Lung (tissue), 12 donors: Measurements from ENCODE around the gene TACR2. TPM values are rescaled to one million over a fixed set of nuclear protein-coding genes. Genes with fewer than 3 reads are reported as not detected.

Experiments used
- ATAC-seq: fragments of 200-7000 bp; cut with Tn5 transposase; one replicate; pipeline ENCODE4 v1.9.1; 2020; ENCODE audit warnings: moderate number of reproducible peaks; ENCODE audit not compliant: insufficient read depth, low FRiP score
- DNase-seq, 3 donors: peaks; one replicate each; pipeline ENCODE4 v3.0.0-alpha.2; 2013 to 2017
- H3K27ac ChIP-seq, 2 donors: one replicate each; pipeline ENCODE4 v1.5.1; 2013; ENCODE audit warnings: mild to moderate bottlenecking in 2 of 2, moderate library complexity in 2 of 2, control low read depth in 1 of 2, inconsistent platforms in 1 of 2, low read depth in 1 of 2, low read length in 1 of 2
- H3K27me3 ChIP-seq, 3 donors: one replicate each; pipeline ENCODE4 v1.5.1; 2013; ENCODE audit warnings: low read length in 2 of 3; ENCODE audit not compliant: control insufficient read depth in 3 of 3, insufficient read depth in 3 of 3
- H3K36me3 ChIP-seq, 4 donors: one replicate each; pipeline ENCODE4 v1.5.1; 2013; ENCODE audit warnings: low read length in 4 of 4, mild to moderate bottlenecking in 1 of 4, moderate library complexity in 1 of 4; ENCODE audit not compliant: control insufficient read depth in 4 of 4, insufficient read depth in 4 of 4
- H3K4me1 ChIP-seq, 5 donors: one replicate each; pipeline ENCODE4 v1.5.1; 2013; ENCODE audit warnings: low read length in 5 of 5, mild to moderate bottlenecking in 2 of 5, moderate library complexity in 1 of 5; ENCODE audit not compliant: control insufficient read depth in 5 of 5, insufficient read depth in 5 of 5
- H3K4me3 ChIP-seq: one replicate; pipeline ENCODE4 v1.5.1; 2013; ENCODE audit warnings: mild to moderate bottlenecking, control low read depth, moderate library complexity
- H3K9ac ChIP-seq, 2 donors: one replicate each; pipeline ENCODE4 v1.5.1; 2013; ENCODE audit warnings: low read length in 2 of 2, control low read depth in 1 of 2; ENCODE audit not compliant: insufficient read depth in 1 of 2
- H3K9me3 ChIP-seq, 4 donors: one replicate each; pipeline ENCODE4 v1.5.1; 2013; ENCODE audit warnings: low read length in 3 of 4, mild to moderate bottlenecking in 1 of 4, moderate library complexity in 1 of 4; ENCODE audit not compliant: control insufficient read depth in 4 of 4, insufficient read depth in 3 of 4
- WGBS, 2 donors: extraction: QIAGEN DNeasy Blood & Tissue Kit; methylation state at CpG; one replicate each; pipeline ENCODE4 v1.1.7; 2013; 5-methylcytosine and 5-hydroxymethylcytosine counted together
- polyA plus RNA-seq, 2 donors: library from polyadenylated mRNA; stranded (reverse); fragments of 200-250 nt; gene quantifications; one replicate each; pipeline ENCODE4 v1.2.1, GENCODE V29; 2013
- total RNA-seq, 2 donors: library from RNA; depleted of rRNA in 1 of 2; stranded (reverse); fragments of >200 nt in 1 of 2; gene quantifications; one replicate each; pipeline ENCODE4 v1.2.1, GENCODE V29; 2014 to 2021
- TF ChIP-seq, protein P1 (sequence below): IDR thresholded peaks from 2 replicates; pipeline ENCODE4 v1.5.1; 2012; ENCODE audit warnings: mild to moderate bottlenecking; ENCODE audit errors: control extremely low read depth, extremely low read depth
- donor health status: control.
- donor health status: control.
- donor health status: Bipolar disorder and iron deficiency.
- donor health status: healthy.
- donor health status: DM: yes; HTN: yes; CAD: no.

Gene TACR2
- total and polyA plus RNA-seq, 4 donors: 0.28 to 0.83 (median 0.50) TPM

DNA sequence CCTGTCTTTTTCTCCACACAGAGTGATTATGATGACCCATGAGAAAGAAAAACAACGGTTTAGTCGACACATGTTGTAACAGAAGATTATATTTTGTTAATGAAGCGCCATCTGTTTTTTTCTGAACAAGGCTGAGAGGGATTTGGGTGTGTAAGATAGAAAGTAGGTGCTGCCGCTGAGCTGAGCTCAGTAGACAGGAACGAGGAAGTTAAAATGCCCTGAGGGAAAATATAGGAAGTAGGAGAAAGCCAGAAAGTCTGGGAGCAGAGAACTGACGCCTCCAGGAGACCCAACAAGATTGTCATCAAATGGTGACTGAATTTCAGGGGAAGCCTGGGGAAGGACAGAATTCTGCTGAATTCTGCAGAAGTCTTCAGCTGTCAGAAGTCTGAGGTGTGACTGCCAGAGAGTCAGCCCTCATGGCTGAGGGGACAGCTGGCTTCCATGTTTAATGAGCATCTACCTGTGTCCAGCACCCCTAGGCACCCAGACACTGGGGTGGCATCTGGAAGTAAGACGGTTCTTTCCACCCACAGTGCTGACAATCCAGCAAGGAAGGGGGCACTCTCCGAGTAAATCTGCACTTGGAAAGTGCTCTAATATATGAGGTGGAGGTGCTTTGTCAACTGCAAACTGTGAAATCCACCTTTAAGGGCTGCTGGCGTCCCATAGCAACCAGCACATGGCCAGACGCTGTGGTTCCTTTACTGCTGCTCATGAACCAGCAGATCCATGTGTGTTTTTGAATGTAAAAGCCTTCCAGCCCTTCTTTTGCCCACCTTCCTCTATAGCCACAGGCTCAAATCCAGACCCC lies 22.0 kb upstream of the TACR2 start:
- DNase-seq (peak in 2 of 3 donors; percentile 51 to 69), ATAC-seq (peak; percentile 54)
- H3K36me3 ChIP-seq: no peaks in the 10 kb centered on the region
- no peak overlapping the region for H3K4me3 ChIP-seq
- H3K9ac ChIP-seq: peak overlapping the region in 1 of 2 donors; percentile 49
- TF ChIP-seq, protein P1, sequence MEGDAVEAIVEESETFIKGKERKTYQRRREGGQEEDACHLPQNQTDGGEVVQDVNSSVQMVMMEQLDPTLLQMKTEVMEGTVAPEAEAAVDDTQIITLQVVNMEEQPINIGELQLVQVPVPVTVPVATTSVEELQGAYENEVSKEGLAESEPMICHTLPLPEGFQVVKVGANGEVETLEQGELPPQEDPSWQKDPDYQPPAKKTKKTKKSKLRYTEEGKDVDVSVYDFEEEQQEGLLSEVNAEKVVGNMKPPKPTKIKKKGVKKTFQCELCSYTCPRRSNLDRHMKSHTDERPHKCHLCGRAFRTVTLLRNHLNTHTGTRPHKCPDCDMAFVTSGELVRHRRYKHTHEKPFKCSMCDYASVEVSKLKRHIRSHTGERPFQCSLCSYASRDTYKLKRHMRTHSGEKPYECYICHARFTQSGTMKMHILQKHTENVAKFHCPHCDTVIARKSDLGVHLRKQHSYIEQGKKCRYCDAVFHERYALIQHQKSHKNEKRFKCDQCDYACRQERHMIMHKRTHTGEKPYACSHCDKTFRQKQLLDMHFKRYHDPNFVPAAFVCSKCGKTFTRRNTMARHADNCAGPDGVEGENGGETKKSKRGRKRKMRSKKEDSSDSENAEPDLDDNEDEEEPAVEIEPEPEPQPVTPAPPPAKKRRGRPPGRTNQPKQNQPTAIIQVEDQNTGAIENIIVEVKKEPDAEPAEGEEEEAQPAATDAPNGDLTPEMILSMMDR: no peak
- H3K27me3 ChIP-seq: no peaks in the 10 kb centered on the region
- 28 to 36% methylated on average over 10 of the region's 10 CpGs for WGBS, 2 donors
- peaks cover 0 to 21% (median 11%) of the 10 kb centered on the region in 5 donors for H3K4me1 ChIP-seq
- no peaks in the 10 kb centered on the region for H3K9me3 ChIP-seq
- peak overlapping the region; percentile 25 to 92 for H3K27ac ChIP-seq

DNA sequence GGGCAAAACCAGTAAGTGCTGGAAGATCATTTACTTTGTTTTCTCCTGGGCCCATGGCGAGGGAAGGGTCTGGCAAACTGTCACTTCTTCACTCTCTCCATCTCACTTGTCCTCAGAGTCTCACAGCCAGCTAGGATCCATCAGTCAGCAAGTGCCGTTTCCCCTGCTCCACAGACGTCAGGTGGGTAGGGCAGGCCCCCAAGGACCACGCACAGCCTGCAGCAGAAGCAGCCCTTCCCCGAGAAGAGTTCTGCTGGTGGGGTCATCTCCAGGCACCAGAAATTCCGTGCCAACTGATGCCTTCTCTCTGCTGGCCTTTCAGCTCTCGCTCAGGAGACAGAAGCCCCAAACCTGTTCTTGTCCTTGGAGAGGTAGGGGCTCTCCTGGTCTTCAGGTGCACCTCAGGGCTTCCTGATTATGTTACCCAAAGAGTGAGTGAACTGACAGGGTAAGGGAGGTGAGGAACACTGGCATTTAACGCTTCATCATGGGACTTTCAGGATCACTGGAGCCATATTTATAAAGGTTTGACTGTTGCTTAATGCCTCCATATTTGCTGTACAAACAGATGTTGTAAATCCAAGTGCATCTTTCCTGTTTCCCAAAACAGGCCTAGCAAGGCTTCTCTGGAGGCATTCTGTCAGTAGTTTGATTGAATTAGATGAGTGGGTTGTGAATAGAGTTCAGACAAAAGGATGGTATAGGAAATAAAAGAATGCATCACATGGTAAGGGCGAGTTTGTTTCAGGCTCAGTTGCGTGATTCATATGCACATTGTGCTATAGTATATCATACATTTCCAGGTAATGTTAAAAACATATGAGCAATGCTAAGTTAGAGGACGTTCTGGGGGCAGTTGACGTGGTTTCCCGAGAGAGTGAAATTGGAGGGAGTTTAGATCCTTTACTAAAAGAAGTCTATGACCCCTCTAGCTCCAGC lies 20.9 kb upstream of the TACR2 start:
- Histone ChIP-seq H3K27ac (peak overlapping the region in 1 of 2 donors; percentile 78), H3K4me1 (peaks cover 0 to 21% (median 11%) of the 10 kb centered on the region in 5 donors), H3K36me3 (no peaks in the 10 kb centered on the region), H3K9ac (no peak overlapping the region), H3K27me3 (no peaks in the 10 kb centered on the region), H3K4me3 (no peak overlapping the region), H3K9me3 (no peaks in the 10 kb centered on the region)
- no peak for DNase-seq
- TF ChIP-seq, protein P1: no peak
- 91 to 93% methylated on average over 13 of the region's 13 CpGs for WGBS, 2 donors
- ATAC-seq: no peak

- Histone ChIP-seq H3K4me1 (peaks cover 0 to 21% (median 11%) of the 10 kb centered on the region in 5 donors), H3K27ac (no peak overlapping the region), H3K9me3 (no peaks in the 10 kb centered on the region), H3K27me3 (no peaks in the 10 kb centered on the region), H3K9ac (no peak overlapping the region), H3K36me3 (no peaks in the 10 kb centered on the region), H3K4me3 (no peak overlapping the region)
- TF ChIP-seq, protein P1: no peak
- DNase-seq: no peak
- 94 to 96% methylated on average over 14 of the region's 14 CpGs for WGBS, 2 donors
- no peak for ATAC-seq
These were observed 19.3 kb upstream of the TACR2 start for GRCh38 chr10:69435966-69436520.
